Stimulated activated CD4-positive, alpha-beta T cell treated with anti-CD3 and anti-CD28 coated beads, Interleukin-15, amount 100 ng/mL, for 24 hours (primary cell): ENCODE results near the gene TDRKH.
"Not testable (repeated sequence)": the region's sequence is repeated elsewhere in the genome, so short reads cannot be mapped to it uniquely, and the experiment has no call there.

ENCODE experiments used
- DNase-seq: peaks from one replicate; pipeline ENCODE4 v3.0.0-alpha.2; 2020

Gene TDRKH

DNA sequence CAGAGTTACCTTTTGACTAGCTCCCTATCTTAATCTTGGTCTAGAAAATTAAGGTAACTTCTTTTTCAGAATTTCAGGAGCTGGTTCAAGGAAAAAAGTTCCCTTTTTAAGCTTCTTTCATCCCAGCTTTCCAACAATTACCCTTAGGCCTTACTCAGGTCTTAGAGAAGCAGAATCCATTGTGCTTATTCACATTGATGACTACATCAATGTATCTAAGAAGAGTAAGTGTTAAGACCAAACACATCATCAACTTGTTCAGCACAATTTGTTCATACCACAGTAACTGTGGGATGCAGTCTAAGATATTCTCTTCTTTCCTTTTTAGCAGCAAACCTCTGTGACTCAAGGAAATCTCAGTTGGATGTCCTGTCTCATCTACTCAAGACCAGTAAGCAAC lies 31.1 kb downstream of the TDRKH start:
- DNase-seq: no peak

- DNase-seq: no peak
These were observed 34.0 kb downstream of the TDRKH start for GRCh38 chr1:151756291-151756690.

GRCh38 chr1:151741516-151741915 lies 48.8 kb downstream of the TDRKH start:
- DNase-seq: no peak

- no peak for DNase-seq
These were observed 50.5 kb downstream of the TDRKH start for GRCh38 chr1:151739590-151740355.

DNA sequence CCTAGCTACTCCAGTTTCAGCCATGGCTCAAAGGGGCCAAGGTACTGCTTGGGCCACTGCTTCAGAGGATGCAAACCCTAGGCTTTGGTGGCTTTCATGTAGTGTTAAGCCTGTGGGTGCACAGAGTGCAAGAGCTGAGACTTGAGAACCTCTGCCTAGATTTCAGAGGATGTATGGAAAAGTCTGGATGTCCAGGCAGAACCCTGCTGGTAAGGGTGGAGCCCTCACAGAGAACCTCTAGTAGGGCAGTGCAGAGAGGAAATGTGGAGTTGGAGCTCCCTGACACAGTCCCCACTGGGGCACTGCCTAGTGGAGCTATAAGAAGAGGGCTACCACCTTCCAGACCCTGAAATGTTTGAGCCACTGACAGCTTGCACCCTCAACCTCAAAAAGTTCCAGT lies 52.8 kb downstream of the TDRKH start:
- no peak for DNase-seq

DNA sequence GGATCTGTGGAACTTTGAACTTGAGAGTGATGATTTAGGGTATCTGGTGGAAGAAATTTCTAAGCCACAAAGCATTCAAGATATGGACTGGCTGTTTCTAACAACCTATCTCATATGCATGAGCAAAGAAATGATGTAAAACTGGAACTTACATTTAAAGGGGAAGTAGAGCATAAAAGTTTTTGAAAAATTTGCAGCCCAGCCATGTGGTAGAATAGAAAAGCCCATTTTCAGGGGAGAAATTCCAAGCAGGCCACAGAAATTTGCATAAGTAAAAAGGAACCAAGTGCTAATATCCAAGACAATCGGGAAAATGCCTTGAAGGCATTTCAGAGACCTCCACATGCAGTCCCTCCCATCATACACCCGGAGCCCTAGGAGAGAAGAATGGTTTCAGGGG lies 53.3 kb downstream of the TDRKH start:
- no peak for DNase-seq

GRCh38 chr1:151733995-151734394 lies 56.3 kb downstream of the TDRKH start:
- not testable (repeated sequence) for DNase-seq

GRCh38 chr1:151733126-151733525 lies 57.2 kb downstream of the TDRKH start:
- DNase-seq: no peak

DNA sequence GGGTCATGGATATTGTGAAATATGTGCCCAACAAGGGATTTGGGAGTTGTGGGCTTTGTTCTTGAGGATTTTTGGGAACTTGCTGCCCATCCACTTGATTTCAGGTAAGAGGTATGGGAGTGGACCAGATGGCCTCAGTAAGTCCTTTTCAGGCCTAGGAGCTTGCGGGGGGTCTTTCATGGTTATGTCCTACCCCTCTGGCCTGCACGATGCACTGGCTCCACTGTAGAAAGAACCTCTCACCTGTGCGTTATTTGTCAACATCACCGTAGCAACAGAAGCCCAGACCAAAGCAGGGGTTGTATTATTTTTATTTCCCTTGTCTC lies 60.4 kb downstream of the TDRKH start:
- DNase-seq: no peak

- no peak for DNase-seq
These were observed 60.9 kb downstream of the TDRKH start for GRCh38 chr1:151729157-151729965.

DNA sequence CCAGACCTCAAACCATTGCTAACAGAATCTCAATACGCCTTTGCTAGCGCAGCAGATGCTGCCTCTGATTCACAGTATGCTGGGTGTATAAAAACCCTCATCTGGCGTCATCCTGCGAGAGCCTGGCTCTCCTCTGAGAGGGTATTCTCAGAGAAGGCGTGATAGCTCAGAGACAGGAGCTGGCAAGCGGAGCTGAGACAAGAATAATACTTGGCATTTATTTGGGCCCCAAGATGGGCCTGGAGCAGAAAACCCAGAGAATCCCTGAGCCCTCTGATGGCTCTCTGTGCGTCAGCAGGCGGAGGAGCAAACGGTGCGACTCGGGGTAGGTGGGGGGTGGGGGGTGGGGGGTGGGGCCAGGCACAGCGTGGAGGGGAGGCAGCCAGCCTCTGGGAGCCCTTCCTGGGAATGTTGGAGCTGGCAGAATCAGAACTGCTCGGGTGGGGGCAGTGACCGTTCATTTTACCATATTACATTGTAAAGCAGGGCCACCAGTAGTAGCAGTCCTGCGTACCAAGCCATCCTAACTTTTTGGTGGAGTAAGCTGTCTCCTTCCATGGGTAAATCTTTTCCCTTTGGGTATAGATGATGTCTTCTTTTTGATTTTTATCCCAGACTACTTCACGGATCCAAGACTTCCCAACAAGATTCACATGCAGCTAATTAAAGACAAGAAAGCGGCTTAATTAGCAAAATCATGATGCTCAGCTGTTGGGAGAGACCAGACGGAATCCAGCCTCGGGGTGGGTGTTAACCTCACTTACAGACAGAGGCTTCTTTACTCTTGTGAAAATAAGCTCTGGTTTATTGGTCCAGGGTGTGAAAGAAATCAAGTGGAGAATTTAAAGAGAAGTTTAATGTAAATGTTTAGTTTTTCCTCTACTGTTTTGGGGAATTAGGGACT lies 61.9 kb downstream of the TDRKH start:
- DNase-seq: no peak

DNA sequence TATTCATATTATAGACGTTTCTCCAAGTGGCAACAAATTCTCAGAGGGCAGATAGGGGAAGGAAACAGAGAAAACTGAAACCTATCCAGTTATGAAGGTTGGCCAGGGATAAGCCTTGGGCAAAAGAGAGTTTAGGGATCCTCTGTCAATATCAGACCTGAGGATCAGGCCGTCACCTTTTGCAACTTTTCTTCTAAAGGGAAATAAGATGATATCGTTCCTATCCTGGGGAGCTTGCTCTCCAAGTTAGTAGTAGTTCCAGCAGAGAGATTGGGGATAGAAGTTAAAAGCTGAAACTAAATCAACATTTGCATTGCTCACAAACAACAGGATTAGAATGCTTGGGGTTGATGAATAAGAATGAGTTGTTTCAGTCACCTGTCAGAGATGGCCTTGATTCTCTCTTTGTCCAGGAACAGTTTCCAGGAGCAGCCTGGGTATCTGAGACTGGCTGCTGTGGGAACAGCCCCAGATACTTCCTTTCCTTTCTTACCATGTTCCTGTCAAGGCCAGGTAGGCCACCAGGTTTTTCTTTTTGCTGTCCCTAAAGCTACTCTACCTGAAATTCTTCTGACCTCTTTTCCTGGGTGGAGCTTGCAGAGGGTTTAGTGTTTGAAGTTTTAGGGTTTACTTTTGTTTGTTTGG lies 66.5 kb downstream of the TDRKH start:
- no peak for DNase-seq
